ENCODE measurements around the gene KCNJ6. TPM values are rescaled to one million over a fixed set of nuclear protein-coding genes. Genes with fewer than 3 reads are reported as not detected.

Gene KCNJ6
- total and polyA plus RNA-seq, 2 of the 8 experiments (the other 6 are each of a cell fraction or from before 2014, with no cell fraction given): 0.51 to 1.2 TPM

- Histone ChIP-seq H4K8ac (ENCODE audit: extremely low read depth, insufficient read depth, low read length) (no peak overlapping the region), H2AK5ac (ENCODE audit: low read depth, low read length) (no peak overlapping the region), H3K79me2 (ENCODE audit: control insufficient read depth in 1 of 2, insufficient read depth in 2 of 2, low read length in 2 of 2) (no peaks in the 10 kb centered on the region), H3K27me3 (replicated peaks in 1 of 4; ENCODE audit: control insufficient read depth in 3 of 4, extremely low read depth in 1 of 4, insufficient read depth in 3 of 4, low read length in 3 of 4) (no peaks in the 10 kb centered on the region), H3K4me3 (ENCODE audit: extremely low read depth in 1 of 4, insufficient read depth in 2 of 4, low read depth in 3 of 4, low read length in 4 of 4) (no peak overlapping the region), H3K79me1 (ENCODE audit: low read depth, low read length) (no peaks in the 10 kb centered on the region; the same call in 1 of the 2 replicates), H4K20me1 (replicated peaks in 1 of 2; ENCODE audit: control insufficient read depth in 1 of 2, insufficient read depth in 2 of 2, low read length in 2 of 2) (no peaks in the 10 kb centered on the region), H3K23me2 (ENCODE audit: low read depth, low read length) (no peaks in the 10 kb centered on the region), H2BK20ac (ENCODE audit: low read length) (no peak overlapping the region), H2BK15ac (ENCODE audit: low read length) (no peak overlapping the region), H3K9ac (replicated peaks in 1 of 4; ENCODE audit: extremely low read depth in 1 of 4, low read depth in 3 of 4, low read length in 3 of 4) (no peak overlapping the region), H3K4ac (replicated peaks; ENCODE audit: insufficient read length, low read depth, low read length) (no peak overlapping the region), H3K18ac (ENCODE audit: extremely low read depth, low read length) (no peak overlapping the region), H3K14ac (ENCODE audit: insufficient read length) (no peak overlapping the region), H3K9me3 (ENCODE audit: insufficient read depth in 2 of 2, low read depth in 1 of 2, low read length in 1 of 2) (no peaks in the 10 kb centered on the region), H3K56ac (replicated peaks; ENCODE audit: insufficient read length, low read depth, low read length) (no peak overlapping the region), H2BK5ac (ENCODE audit: low read depth, low read length) (no peak overlapping the region), H4K5ac (ENCODE audit: insufficient read length, low read depth, low read length) (no peak overlapping the region), H3K27ac (ENCODE audit: low read depth, low read length) (no peak overlapping the region), H2BK12ac (ENCODE audit: low read depth, low read length) (no peak overlapping the region), H3K4me2 (ENCODE audit: insufficient read depth in 1 of 2, low read depth in 2 of 2, low read length in 2 of 2) (no peak overlapping the region), H3K36me3 (ENCODE audit: control insufficient read depth in 2 of 4, insufficient read depth in 4 of 4, low read length in 3 of 4) (no peaks in the 10 kb centered on the region), H3K4me1 (replicated peaks in 1 of 4; ENCODE audit: control insufficient read depth in 3 of 4, insufficient read depth in 4 of 4, low read length in 3 of 4) (no peaks in the 10 kb centered on the region; a peak in 1 of 7 replicates), H3K23ac (ENCODE audit: insufficient read length) (no peak overlapping the region), H2BK120ac (replicated peaks; ENCODE audit: low read depth, low read length) (no peak overlapping the region), H4K91ac (replicated peaks; ENCODE audit: insufficient read length, low read length) (no peak overlapping the region), H2AFZ (ENCODE audit: low read length) (no peak overlapping the region)
- TF ChIP-seq NRF1 (IDR thresholded peaks at IDR 0.05; ENCODE audit: low read depth, low read length) (no peak), FOSL1 (IDR thresholded peaks at IDR 0.05; ENCODE audit: insufficient read depth, low read depth, low read length) (no peak), RFX5 (IDR thresholded peaks at IDR 0.05; ENCODE audit: borderline replicate concordance, low read depth, low read length) (no peak), ZNF274 (IDR thresholded peaks at IDR 0.05; ENCODE audit: borderline replicate concordance, extremely low read depth, low read length) (no peak), SUZ12 (IDR thresholded peaks at IDR 0.05; ENCODE audit: low read length) (no peak), PHF8 (conservative IDR thresholded peaks at IDR 0.05; ENCODE audit: low read depth, low read length) (no peak), JUND (IDR thresholded peaks at IDR 0.05; ENCODE audit: low read length) (no peak), RNF2 (IDR thresholded peaks at IDR 0.05; ENCODE audit: borderline replicate concordance, low read depth, low read length, missing control alignments, poor library complexity, severe bottlenecking) (no peak), HDAC6 (IDR thresholded peaks at IDR 0.05; ENCODE audit: low read depth, low read length) (no peak), SP2 (IDR thresholded peaks at IDR 0.05; ENCODE audit: low read length) (no peak), GTF2F1 (IDR thresholded peaks at IDR 0.05; ENCODE audit: borderline replicate concordance, low read depth, low read length) (no peak), E2F6 (IDR thresholded peaks at IDR 0.05) (no peak), JUN (IDR thresholded peaks at IDR 0.05; ENCODE audit: low read depth, low read length) (no peak), KDM5A (IDR thresholded peaks at IDR 0.05; ENCODE audit: low read length) (no peak), SP4 (IDR thresholded peaks at IDR 0.05; ENCODE audit: low read length) (no peak)
- no peak for DNase-seq (ENCODE audit: low read depth in 1 of 2, low spot score in 2 of 2)
- FAIRE-seq: no peak
- ChIA-PET CTCF (ENCODE audit: partially characterized antibody) (no interaction called here), POLR2A (ENCODE audit: partially characterized antibody) (no interaction called here)
- 83% methylated on average over 2 of the region's 2 CpGs; no CpG with 5 or more reads in 1 of the 2 experiments for WGBS, 2 experiments (ENCODE audit: extremely low coverage in 1 of 2, insufficient coverage in 1 of 2, insufficient read length in 1 of 2, insufficient replicate concordance in 2 of 2, low coverage in 1 of 2, low lambda C conversion rate in 2 of 2, missing lambda C conversion rate in 1 of 2)
Measured at GRCh38 chr21:37903396-37903795, 12.9 kb downstream of the KCNJ6 start.
